ENCODE measurements around the gene TSPAN7.

- TF ChIP-seq POLR2A (IDR thresholded peaks at IDR 0.05) = no peak
- TF ChIP-seq CTCF (IDR thresholded peaks at IDR 0.05) = no peak
These were observed 75.8 kb downstream of the TSPAN7 start for GRCh38 chrX:38636949-38637819.
